H1 (cell line): ENCODE measurements around the gene UPF3B. TPM values are rescaled to one million over a fixed set of nuclear protein-coding genes. Genes with fewer than 3 reads are reported as not detected.

Source experiments
- CTCF ChIA-PET: fragments of 300-600 bp; sonication (Branson Sonifier 250); formaldehyde crosslinking; loops from one replicate; lab custom pipeline; 2021; ENCODE audit not compliant: partially characterized antibody; lab: Charles Lee
- POLR2A ChIA-PET: fragments of 300-600 bp; sonication (Branson Sonifier 250); formaldehyde crosslinking; loops from one replicate; lab custom pipeline; 2021; ENCODE audit warnings: inconsistent platforms; ENCODE audit not compliant: partially characterized antibody; lab: Charles Lee
- DNase-seq, 2 experiments: peaks; one replicate each; pipeline versions ENCODE4 v3.0.0 to v3.0.0-alpha.2; 2010 to 2022; ENCODE audit warnings: low spot score in 2 of 2, low read depth in 1 of 2, mixed read lengths in 1 of 2
- FAIRE-seq: peaks from 2 replicates; lab custom pipeline; 2011; peaks lifted over from hg19 to GRCh38; lab: Jason Lieb, UNC
- H2AFZ ChIP-seq: 2 replicates; pipeline ENCODE4 v1.8.1; 2012; ENCODE audit warnings: low read length, inconsistent platforms
- H2AK5ac ChIP-seq: 2 replicates; pipeline ENCODE4 v1.6.1; 2013; ENCODE audit warnings: low read depth, low read length
- H2BK120ac ChIP-seq: replicated peaks from 2 replicates; pipeline ENCODE3; 2013; ENCODE audit warnings: low read depth, low read length, inconsistent platforms
- H2BK12ac ChIP-seq: 2 replicates; pipeline ENCODE4 v1.6.1; 2013; ENCODE audit warnings: low read depth, low read length
- H2BK15ac ChIP-seq: 2 replicates; pipeline ENCODE4 v1.6.1; 2013; ENCODE audit warnings: low read length
- H2BK20ac ChIP-seq: 2 replicates; pipeline ENCODE4 v1.6.1; 2013; ENCODE audit warnings: low read length
- H2BK5ac ChIP-seq: 2 replicates; pipeline ENCODE4 v1.6.1; 2013; ENCODE audit warnings: low read depth, low read length
- H3K14ac ChIP-seq: 2 replicates; pipeline ENCODE4 v1.6.1; 2013; ENCODE audit warnings: inconsistent platforms; ENCODE audit not compliant: insufficient read length
- H3K18ac ChIP-seq: 2 replicates; pipeline ENCODE4 v1.6.1; 2013; ENCODE audit warnings: low read length; ENCODE audit errors: extremely low read depth
- H3K23ac ChIP-seq: 2 replicates; pipeline ENCODE4 v1.6.1; 2013; ENCODE audit warnings: inconsistent platforms; ENCODE audit not compliant: insufficient read length
- H3K23me2 ChIP-seq: 2 replicates; pipeline ENCODE4 v1.6.1; 2013; ENCODE audit warnings: low read depth, low read length
- H3K27ac ChIP-seq: 2 replicates; pipeline ENCODE4 v1.6.1; 2011; ENCODE audit warnings: low read depth, low read length, inconsistent platforms
- H3K27me3 ChIP-seq, 4 experiments: replicated peaks in 1 of 4; 1 replicate in 1 of 4; 2 replicates in 3 of 4; pipeline versions ENCODE4 v1.6.1 to v1.8.1; 2011 to 2013; ENCODE audit warnings: low read length in 3 of 4, mild to moderate bottlenecking in 3 of 4, inconsistent platforms in 2 of 4, mixed read lengths in 2 of 4, moderate library complexity in 1 of 4; ENCODE audit not compliant: control insufficient read depth in 3 of 4, insufficient read depth in 3 of 4; ENCODE audit errors: extremely low read depth in 1 of 4
- H3K36me3 ChIP-seq, 4 experiments: 2 replicates each; pipeline versions ENCODE4 v1.6.1 to v1.8.1; 2011 to 2013; ENCODE audit warnings: mild to moderate bottlenecking in 4 of 4, low read length in 3 of 4, moderate library complexity in 2 of 4, control low read depth in 1 of 4, inconsistent platforms in 1 of 4; ENCODE audit not compliant: insufficient read depth in 4 of 4, control insufficient read depth in 2 of 4
- H3K4ac ChIP-seq: replicated peaks from 2 replicates; pipeline ENCODE3; 2013; ENCODE audit warnings: low read length, low read depth, mixed read lengths, inconsistent platforms; ENCODE audit not compliant: insufficient read length
- H3K4me1 ChIP-seq, 4 experiments: replicated peaks in 1 of 4; 1 replicate in 1 of 4; 2 replicates in 3 of 4; pipeline versions ENCODE4 v1.6.1 to v1.8.1; 2011 to 2013; ENCODE audit warnings: low read length in 3 of 4, inconsistent platforms in 2 of 4, mixed read lengths in 1 of 4; ENCODE audit not compliant: insufficient read depth in 4 of 4, control insufficient read depth in 3 of 4
- H3K4me2 ChIP-seq, 2 experiments: 2 replicates each; pipeline versions ENCODE4 v1.6.1 to v1.8.1; 2011 to 2013; ENCODE audit warnings: low read depth in 2 of 2, low read length in 2 of 2, control low read depth in 1 of 2, inconsistent platforms in 1 of 2, mild to moderate bottlenecking in 1 of 2; ENCODE audit not compliant: insufficient read depth in 1 of 2
- H3K4me3 ChIP-seq, 4 experiments: fragments of 200-600, 300-600 bp in 1 of 4; sonication (generic), shearing (Covaris generic), sonication (Bioruptor Twin) in 1 of 4; 2 replicates each; pipeline versions ENCODE4 v1.5.1 to v1.8.1; 2011 to 2016; ENCODE audit warnings: low read length in 4 of 4, low read depth in 3 of 4, control low read depth in 2 of 4, inconsistent platforms in 2 of 4, mild to moderate bottlenecking in 2 of 4, mixed read lengths in 1 of 4, moderate library complexity in 1 of 4; ENCODE audit not compliant: insufficient read depth in 2 of 4; ENCODE audit errors: extremely low read depth in 1 of 4
- H3K56ac ChIP-seq: replicated peaks from 2 replicates; pipeline ENCODE3; 2013; ENCODE audit warnings: low read depth, mild to moderate bottlenecking, mixed read lengths, low read length, inconsistent platforms; ENCODE audit not compliant: insufficient read length
- H3K79me1 ChIP-seq: 2 replicates; pipeline ENCODE4 v1.6.1; 2013; ENCODE audit warnings: low read depth, low read length, control low read depth
- H3K79me2 ChIP-seq, 2 experiments: 2 replicates each; pipeline versions ENCODE4 v1.6.1 to v1.8.1; 2012 to 2013; ENCODE audit warnings: low read length in 2 of 2, mild to moderate bottlenecking in 2 of 2, inconsistent platforms in 1 of 2; ENCODE audit not compliant: insufficient read depth in 2 of 2, control insufficient read depth in 1 of 2
- H3K9ac ChIP-seq, 4 experiments: replicated peaks in 1 of 4; 1 replicate in 1 of 4; 2 replicates in 3 of 4; pipeline versions ENCODE4 v1.6.1 to v1.8.1; 2011 to 2013; ENCODE audit warnings: low read depth in 3 of 4, low read length in 3 of 4, control low read depth in 2 of 4, mild to moderate bottlenecking in 2 of 4, moderate library complexity in 2 of 4, inconsistent platforms in 1 of 4; ENCODE audit errors: extremely low read depth in 1 of 4
- H3K9me3 ChIP-seq, 2 experiments: 2 replicates each; pipeline versions ENCODE4 v1.6.1 to v1.8.1; 2012 to 2013; ENCODE audit warnings: mild to moderate bottlenecking in 2 of 2, moderate library complexity in 2 of 2, control low read depth in 1 of 2, inconsistent platforms in 1 of 2, low read depth in 1 of 2, low read length in 1 of 2, mixed read lengths in 1 of 2; ENCODE audit not compliant: insufficient read depth in 2 of 2
- H4K20me1 ChIP-seq, 2 experiments: replicated peaks in 1 of 2; 2 replicates each; pipeline versions ENCODE3 to v1.8.1; 2011 to 2013; ENCODE audit warnings: inconsistent platforms in 2 of 2, low read length in 2 of 2, mild to moderate bottlenecking in 1 of 2; ENCODE audit not compliant: insufficient read depth in 2 of 2, control insufficient read depth in 1 of 2
- H4K5ac ChIP-seq: 2 replicates; pipeline ENCODE4 v1.6.1; 2013; ENCODE audit warnings: low read length, low read depth, mixed read lengths, inconsistent platforms; ENCODE audit not compliant: insufficient read length
- H4K8ac ChIP-seq: 2 replicates; pipeline ENCODE4 v1.8.0; 2013; ENCODE audit warnings: mild to moderate bottlenecking, moderate library complexity, low read length, inconsistent platforms; ENCODE audit not compliant: insufficient read depth; ENCODE audit errors: extremely low read depth
- H4K91ac ChIP-seq: replicated peaks from 2 replicates; pipeline ENCODE3; 2013; ENCODE audit warnings: low read length, mixed read lengths, inconsistent platforms; ENCODE audit not compliant: insufficient read length
- CHD2 ChIP-seq: IDR thresholded peaks from 2 replicates; pipeline ENCODE4 v1.6.1; 2012; ENCODE audit warnings: low read length, improper control_type of control experiment
- CREB1 ChIP-seq: IDR thresholded peaks from 2 replicates; pipeline ENCODE4 v1.6.1; 2012; ENCODE audit warnings: inconsistent platforms
- HDAC6 ChIP-seq: IDR thresholded peaks from one replicate; pipeline ENCODE4 v1.7.1; 2012; ENCODE audit warnings: low read depth, mild to moderate bottlenecking, inconsistent platforms, low read length, moderate library complexity
- MAFK ChIP-seq: IDR thresholded peaks from 2 replicates; pipeline ENCODE4 v1.6.1; 2012; ENCODE audit warnings: low read depth, mild to moderate bottlenecking, improper control_type of control experiment, low read length
- POLR2AphosphoS5 ChIP-seq: IDR thresholded peaks from 2 replicates; pipeline ENCODE4 v1.6.1; 2011; ENCODE audit warnings: low read depth, low read length
- SAP30 ChIP-seq: fragments of 300-600 bp; sonication (generic); IDR thresholded peaks from 2 replicates; pipeline ENCODE4 v1.7.1; 2012; ENCODE audit warnings: low read length, moderate library complexity, mild to moderate bottlenecking, inconsistent platforms; ENCODE audit not compliant: insufficient read depth, insufficient replicate concordance
- YY1 ChIP-seq: IDR thresholded peaks from 2 replicates; pipeline ENCODE4 v1.6.1; 2011; ENCODE audit warnings: low read depth, mild to moderate bottlenecking, low read length
- ZNF274 ChIP-seq: IDR thresholded peaks from 2 replicates; pipeline ENCODE4 v1.7.0; 2012; ENCODE audit warnings: low read length, borderline replicate concordance; ENCODE audit errors: extremely low read depth
- WGBS, 2 experiments: shearing (Covaris generic) in 1 of 2; methylation state at CpG; one replicate each; pipeline versions ENCODE4 v1.1.6 to v1.1.7; 2013 to 2015; ENCODE audit warnings: low lambda C conversion rate in 2 of 2, mixed read lengths in 2 of 2, inconsistent platforms in 1 of 2, low coverage in 1 of 2, missing lambda C conversion rate in 1 of 2; ENCODE audit not compliant: insufficient replicate concordance in 2 of 2, insufficient coverage in 1 of 2, insufficient read length in 1 of 2; ENCODE audit errors: extremely low coverage in 1 of 2, missing lambda C conversion rate in 1 of 2; 5-methylcytosine and 5-hydroxymethylcytosine counted together
- long read RNA-seq, 2 experiments: library from RNA in 1 of 2; library from capped mRNA in 1 of 2; stranded (forward); transcript quantifications; one replicate each; pipeline ENCODE4 v2.0.0, GENCODE V29; 2021; ENCODE audit warnings: inconsistent platforms in 1 of 2
- polyA minus RNA-seq, 3 experiments: library from RNA; depleted of rRNA, polyadenylated mRNA; stranded (reverse); fragments of >200 nt; gene quantifications; 1 replicate in 2 of 3; 2 replicates in 1 of 3; pipeline ENCODE4 v1.2.3, GENCODE V29; 2011
- polyA plus RNA-seq, 7 experiments: library from polyadenylated mRNA; depleted of rRNA in 3 of 7; stranded (reverse) in 5 of 7; unstranded in 2 of 7; fragments of >200 nt in 5 of 7; fragments of 200-250 nt in 2 of 7; gene quantifications; 1 replicate in 5 of 7; 2 replicates in 1 of 7; 4 replicates in 1 of 7; pipeline versions ENCODE4 v1.2.1 to v1.2.3, GENCODE V29; 2011 to 2013; ENCODE audit warnings: missing spikeins in 2 of 7, mixed read lengths in 2 of 7
- total RNA-seq: library from RNA; stranded (reverse); fragmentation: NEBNext Ultra II Directional; extraction: Animal tissue kit (Norgen Biotek cat#: 25700); gene quantifications from 2 replicates; pipeline ENCODE4 v1.2.1, GENCODE V29; 2021

UPF3B gene
- total RNA-seq (20.9 and 22.2 TPM in 2 replicates), polyA plus RNA-seq (2011; rRNA removed) (3.9 and 7.8 TPM in 2 replicates), polyA minus RNA-seq (2011; rRNA and poly(A)+ RNA removed) (3.8 and 5.6 TPM in 2 replicates)
- polyA plus RNA-seq (2011; cell fraction: cytosol; rRNA removed) = 17.6 TPM
- polyA plus RNA-seq (2011; cell fraction: nucleus; rRNA removed) = 4.2 TPM
- 25.7 to 37.4 TPM (median 26.6 TPM) in 4 replicates for polyA plus RNA-seq (2012, experiment 1 of 2)
- polyA plus RNA-seq (2012, experiment 2 of 2) = 3.3 TPM
- polyA plus RNA-seq (2013, experiment 1 of 2) = 39.6 TPM
- 39.7 TPM for polyA plus RNA-seq (2013, experiment 2 of 2)
- 5.9 TPM for polyA minus RNA-seq (2011; cell fraction: cytosol; rRNA and poly(A)+ RNA removed)
- 7.6 TPM for polyA minus RNA-seq (2011; cell fraction: nucleus; rRNA and poly(A)+ RNA removed)
- long read RNA-seq, experiment 1, partial matches to known transcripts = 4 of 14 reads
- long read RNA-seq, experiment 1, other reads (novel, unspliced or antisense) = 10 of 14 reads
- long read RNA-seq, experiment 2, transcript UPF3B-202 (10 exons, 2,335 nt) = major isoform, 14 of 84 reads
- long read RNA-seq, experiment 2, transcript UPF3B-201 (11 exons, 2,378 nt) = minor isoform, 5 of 84 reads
- long read RNA-seq, experiment 2, partial matches to known transcripts = 26 of 84 reads
- long read RNA-seq, experiment 2, other reads (novel, unspliced or antisense) = 39 of 84 reads

GRCh38 chrX:119852382-119853353 lies at the start of gene UPF3B:
Gene UPF3B, minus strand, starts transcription at chrX:119852963. Its CDS starts 35 bp downstream, at chrX:119852928.
- H3K4me3 ChIP-seq = peak within 1 kb of the TSS; percentile 77 to 99 (median 92)
- H3K4me2 ChIP-seq = peak within 1 kb of the TSS; percentile 69 to 76
- H3K79me1 ChIP-seq = no peaks in the 10 kb centered on the region
- CTCF ChIA-PET = interaction anchor here (0.9 to 1.0 kb wide), 2 partner anchors 35 to 123 kb away, joined by 3 read pairs; no protein-coding TSS in a partner anchor
- H4K5ac ChIP-seq = peak within 1 kb of the TSS; percentile 78
- H2BK120ac ChIP-seq = no peak within 1 kb of the TSS
- no peaks in the 10 kb centered on the region for H3K4me1 ChIP-seq
- H4K91ac ChIP-seq = no peak within 1 kb of the TSS
- no peak within 1 kb of the TSS for H3K14ac ChIP-seq
- H3K23ac ChIP-seq = no peak within 1 kb of the TSS
- 0 out of 2 replicates have a peak within 1 kb of the TSS, but pooled peaks have one; percentile 59 for H2AFZ ChIP-seq
- 2 to 100% methylated on average over 1 to 22 of the region's 54 CpGs for WGBS, 2 experiments
- peak within 1 kb of the TSS; percentile 87 for H3K18ac ChIP-seq
- H3K27ac ChIP-seq = peak within 1 kb of the TSS; percentile 95
- no peak within 1 kb of the TSS for H2BK12ac ChIP-seq
- H3K9ac ChIP-seq = peak within 1 kb of the TSS; percentile 63 to 98 (median 92)
- peak within 1 kb of the TSS; percentile 89; the same call in 1 of the 2 replicates for H4K8ac ChIP-seq
- POLR2A ChIA-PET = interaction anchor here (0.7 to 3.2 kb wide), 13 partner anchors 10 to 352 kb away, joined by 3 to 29 read pairs (median 5); partner anchors contain the start of genes NDUFA1, RNF113A, RPL39 and UBE2A
- no peak within 1 kb of the TSS for H2BK20ac ChIP-seq
- peaks cover 4% of the 10 kb centered on the region; the same call in 1 of the 2 replicates for H3K23me2 ChIP-seq
- H2AK5ac ChIP-seq = no peak within 1 kb of the TSS
- peaks cover 0 to 16% of the 10 kb centered on the region in 2 experiments; a peak in 3 of 4 replicates for H3K79me2 ChIP-seq
- peak; percentile 55 for FAIRE-seq
- H3K56ac ChIP-seq = no peak within 1 kb of the TSS
- H2BK15ac ChIP-seq = no peak within 1 kb of the TSS
- peak within 1 kb of the TSS; percentile 88 for H2BK5ac ChIP-seq
- no peak within 1 kb of the TSS for H3K4ac ChIP-seq
- H4K20me1 ChIP-seq = no peaks in the 10 kb centered on the region
- no peaks in the 10 kb centered on the region for H3K27me3 ChIP-seq
- H3K36me3 ChIP-seq = peaks cover 0 to 26% (median 5%) of the 10 kb centered on the region in 4 experiments; a peak in 4 of 8 replicates
- no peaks in the 10 kb centered on the region for H3K9me3 ChIP-seq
- DNase-seq = peak; percentile 85 to 93
- TF ChIP-seq POLR2AphosphoS5 (peak; percentile 87), ZNF274 (no peak), CHD2 (peak; percentile 92), HDAC6 (no peak), SAP30 (peak; percentile 14), MAFK (no peak), CREB1 (peak; percentile 70), YY1 (peak; percentile 95)
